Activated CD8-positive, alpha-beta memory T cell treated with anti-CD3 and anti-CD28 coated beads, Interleukin-2, amount 50 U/mL, for 24 hours (primary cell): ENCODE results near the gene OR2T3.
"Not testable (repeated sequence)": the region's sequence is repeated elsewhere in the genome, so short reads cannot be mapped to it uniquely, and the experiment has no call there.

Source experiments
- DNase-seq: peaks from one replicate; pipeline ENCODE4 v3.0.0-alpha.2; 2020; ENCODE audit errors: extremely low read depth

Gene OR2T3

GRCh38 chr1:248473051-248473450 lies at the start of gene OR2T3:
TSS of gene OR2T3 (plus strand) at chr1:248473351. CDS start at chr1:248473351, 0 bp downstream.
- not testable (repeated sequence) for DNase-seq

GRCh38 chr1:248427526-248428191 lies 45.5 kb upstream of the OR2T3 start:
- DNase-seq: not testable (repeated sequence)

- not testable (repeated sequence) for DNase-seq
These were observed 45.0 kb upstream of the OR2T3 start for GRCh38 chr1:248428192-248428533.

- DNase-seq: not testable (repeated sequence)
These were observed 41.5 kb upstream of the OR2T3 start for GRCh38 chr1:248431683-248432082.

- not testable (repeated sequence) for DNase-seq
These were observed 41.0 kb upstream of the OR2T3 start for GRCh38 chr1:248432201-248432600.

GRCh38 chr1:248433811-248434415 lies 39.2 kb upstream of the OR2T3 start:
- DNase-seq: not testable (repeated sequence)

- DNase-seq: not testable (repeated sequence)
These were observed 38.2 kb upstream of the OR2T3 start for GRCh38 chr1:248434913-248435312.

GRCh38 chr1:248436303-248436702 lies 36.8 kb upstream of the OR2T3 start:
- DNase-seq: not testable (repeated sequence)

GRCh38 chr1:248438668-248439067 lies 34.5 kb upstream of the OR2T3 start:
- DNase-seq: not testable (repeated sequence)

- DNase-seq: not testable (repeated sequence)
These were observed 33.9 kb upstream of the OR2T3 start for GRCh38 chr1:248439283-248439682.

GRCh38 chr1:248442500-248443277 lies 30.5 kb upstream of the OR2T3 start:
- DNase-seq: not testable (repeated sequence)

GRCh38 chr1:248444603-248445002 lies 28.5 kb upstream of the OR2T3 start:
- DNase-seq: not testable (repeated sequence)

- not testable (repeated sequence) for DNase-seq
These were observed 27.8 kb upstream of the OR2T3 start, which contains the start of gene OR2T2 for GRCh38 chr1:248445399-248445798. TSS of gene OR2T2 (plus strand) at chr1:248445637. CDS start at chr1:248452798, 7,161 bp downstream.

GRCh38 chr1:248448409-248449074 lies 24.6 kb upstream of the OR2T3 start:
- DNase-seq: not testable (repeated sequence)

GRCh38 chr1:248449821-248450465 lies 23.2 kb upstream of the OR2T3 start:
- not testable (repeated sequence) for DNase-seq

- DNase-seq: not testable (repeated sequence)
These were observed 22.5 kb upstream of the OR2T3 start for GRCh38 chr1:248450466-248451145.

GRCh38 chr1:248453619-248454018 lies 19.5 kb upstream of the OR2T3 start:
- DNase-seq: not testable (repeated sequence)

GRCh38 chr1:248455045-248455444 lies 18.1 kb upstream of the OR2T3 start:
- DNase-seq: not testable (repeated sequence)

- DNase-seq: not testable (repeated sequence)
These were observed 16.5 kb upstream of the OR2T3 start for GRCh38 chr1:248456635-248457034.

- DNase-seq: not testable (repeated sequence)
These were observed 14.0 kb upstream of the OR2T3 start for GRCh38 chr1:248459117-248459516.

GRCh38 chr1:248471154-248471553 lies 2.0 kb upstream of the OR2T3 start:
- no peak for DNase-seq
